Body of pancreas (tissue), 4 donors: ENCODE measurements around the gene SAMMSON.

Experiments used
- CTCF ChIP-seq, 7 experiments: fragments of 450-650 bp in 4 of 7; fragments of 200-600 bp in 3 of 7; sonication (generic) in 3 of 7; IDR thresholded peaks; one replicate each; pipeline ENCODE4 v1.5.1; 2016 to 2019; ENCODE audit warnings: antibody characterized with exemption in 7 of 7
- POLR2A ChIP-seq, 3 donors: fragments of 450-650 bp; IDR thresholded peaks; one replicate each; pipeline ENCODE4 v1.6.1; 2016; ENCODE audit warnings: antibody characterized with exemption in 3 of 3, mild to moderate bottlenecking in 2 of 3

GRCh38 chr3:70038693-70039092, 39.2 kb downstream of the SAMMSON start:
- TF ChIP-seq POLR2A (IDR thresholded peaks at IDR 0.05) = no peak
- TF ChIP-seq CTCF (IDR thresholded peaks at IDR 0.05) = no peak
